GM12892 (cell line): ENCODE results near the gene ATXN1.

Source experiments
- DNase-seq: peaks from one replicate; pipeline ENCODE4 v3.0.0; 2011; ENCODE audit not compliant: insufficient read length
- FAIRE-seq: peaks from 2 replicates; lab custom pipeline; 2011; peaks lifted over from hg19 to GRCh38; lab: Jason Lieb, UNC
- POLR2A ChIP-seq: IDR thresholded peaks from 2 replicates; pipeline ENCODE4 v1.6.1; 2011; ENCODE audit warnings: low read depth, low read length, control low read depth
- POLR2AphosphoS5 ChIP-seq: IDR thresholded peaks from 2 replicates; pipeline ENCODE4 v1.6.1; 2011; ENCODE audit warnings: low read depth, low read length, control low read depth
- TAF1 ChIP-seq: IDR thresholded peaks from 2 replicates; pipeline ENCODE4 v1.6.1; 2011; ENCODE audit warnings: low read depth, mild to moderate bottlenecking, control low read depth, low read length, borderline replicate concordance

ATXN1 gene

DNA sequence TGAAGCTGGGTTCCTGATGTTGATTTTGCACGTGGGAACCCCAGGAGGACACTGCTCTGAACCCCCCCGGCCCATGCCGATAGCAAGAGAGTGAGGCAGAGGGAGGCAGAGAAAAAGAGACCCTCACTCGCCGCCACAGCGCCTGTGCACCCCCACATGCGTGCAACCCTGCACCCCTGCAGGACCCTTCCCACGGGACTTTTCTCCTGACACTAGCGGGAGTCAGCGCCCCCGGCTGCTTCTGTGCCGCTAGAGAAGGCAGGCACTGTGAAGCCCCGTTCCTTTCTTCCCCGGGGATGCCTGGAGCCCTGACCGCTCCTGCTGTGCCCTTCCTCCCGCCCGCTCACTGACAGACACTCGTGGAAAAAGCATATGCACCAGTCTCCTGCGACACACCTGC, 455.5 kb downstream of the ATXN1 start:
- TF ChIP-seq POLR2AphosphoS5 (no peak; the same call in 1 of the 2 replicates), POLR2A (no peak), TAF1 (no peak)
- FAIRE-seq (no peak), DNase-seq (no peak)

DNA sequence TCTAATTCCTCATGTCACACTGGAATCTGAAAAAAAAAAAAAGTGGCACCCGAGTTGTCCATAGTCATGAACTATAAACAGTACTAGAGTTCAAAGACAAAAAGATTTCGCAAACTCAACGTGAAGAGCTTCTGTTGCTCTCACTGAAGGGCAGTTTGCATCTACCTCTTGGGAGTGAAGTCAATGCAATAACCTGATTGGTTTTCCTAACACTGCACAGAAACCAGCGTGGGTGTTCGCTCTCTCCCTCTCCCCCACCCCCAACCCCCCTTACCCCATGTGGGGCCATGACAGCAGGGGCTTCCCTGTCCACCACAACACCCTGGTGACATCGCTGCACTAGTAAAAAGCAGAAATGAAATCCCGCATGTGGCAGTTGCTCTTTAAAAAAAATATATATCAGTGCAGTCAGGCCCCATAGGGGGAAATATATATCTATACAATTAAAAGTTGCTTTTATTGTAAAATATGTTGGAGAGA, 456.0 kb downstream of the ATXN1 start:
- DNase-seq, result peak; percentile 61
- FAIRE-seq, result peak; percentile 99
- TF ChIP-seq POLR2A (no peak), POLR2AphosphoS5 (no peak), TAF1 (no peak)

DNA sequence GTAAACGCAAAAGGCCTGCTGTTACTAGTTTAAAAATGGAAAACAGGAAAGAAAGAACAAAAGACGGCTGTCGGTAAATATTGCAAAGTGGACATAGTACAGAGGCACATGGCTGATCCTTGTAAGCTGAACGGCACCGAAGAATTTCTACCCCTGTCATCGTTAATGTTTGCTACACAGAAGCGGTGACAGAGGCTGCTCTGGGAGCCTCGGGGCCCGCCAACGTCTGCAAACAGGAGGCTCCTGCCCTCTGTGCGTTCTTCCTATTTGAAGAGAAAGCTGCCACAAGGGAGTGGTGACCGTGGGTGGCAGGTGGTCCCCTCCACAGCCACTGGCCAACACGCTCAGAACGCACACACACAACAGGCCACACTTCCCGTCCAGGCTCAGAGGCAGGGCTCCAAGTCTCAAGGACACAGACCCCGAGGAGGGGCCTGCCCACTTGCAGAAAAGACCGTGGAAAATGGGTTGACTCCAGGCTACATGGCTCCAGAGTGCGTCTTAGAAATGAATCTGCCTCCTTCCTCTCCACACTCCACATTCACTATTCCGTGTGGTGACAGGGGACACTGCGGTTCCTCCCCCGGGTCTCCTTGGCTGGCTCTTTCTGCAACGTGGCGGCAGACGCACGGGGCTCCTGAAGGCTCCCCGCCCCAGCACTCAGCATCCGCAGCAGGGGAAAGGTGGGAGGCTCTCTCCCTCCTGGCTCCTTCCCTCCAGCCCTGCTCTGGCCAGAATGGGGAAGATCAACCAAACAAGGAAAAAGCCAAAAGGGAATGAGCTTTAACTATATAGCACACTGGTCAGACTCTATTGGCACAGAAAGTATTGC, 458.3 kb downstream of the ATXN1 start:
- FAIRE-seq, result no peak
- TF ChIP-seq TAF1 (no peak), POLR2A (no peak), POLR2AphosphoS5 (no peak)
- DNase-seq, result no peak

DNA sequence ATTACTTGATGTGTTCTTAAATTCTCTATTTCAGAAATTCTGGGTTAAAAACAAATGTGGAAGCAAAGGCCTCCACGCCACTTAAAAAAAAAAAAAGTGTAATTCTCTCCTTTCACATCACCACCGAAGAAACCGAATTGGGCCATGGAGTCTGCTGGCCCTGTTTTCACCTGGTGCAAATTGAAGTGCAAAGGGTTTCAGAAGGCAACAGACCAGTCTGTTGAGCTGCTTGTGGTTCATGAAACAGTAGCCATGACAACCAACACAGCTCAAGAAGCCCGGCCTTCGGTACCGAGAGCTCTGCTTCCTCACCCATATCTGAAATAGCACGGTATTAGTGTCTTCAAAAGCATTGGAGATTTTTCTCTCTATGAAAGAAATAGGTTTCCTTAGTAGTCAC, 459.7 kb downstream of the ATXN1 start:
- peak; percentile 87 for FAIRE-seq
- DNase-seq, result no peak
- TF ChIP-seq TAF1 (no peak), POLR2AphosphoS5 (no peak), POLR2A (no peak)

DNA sequence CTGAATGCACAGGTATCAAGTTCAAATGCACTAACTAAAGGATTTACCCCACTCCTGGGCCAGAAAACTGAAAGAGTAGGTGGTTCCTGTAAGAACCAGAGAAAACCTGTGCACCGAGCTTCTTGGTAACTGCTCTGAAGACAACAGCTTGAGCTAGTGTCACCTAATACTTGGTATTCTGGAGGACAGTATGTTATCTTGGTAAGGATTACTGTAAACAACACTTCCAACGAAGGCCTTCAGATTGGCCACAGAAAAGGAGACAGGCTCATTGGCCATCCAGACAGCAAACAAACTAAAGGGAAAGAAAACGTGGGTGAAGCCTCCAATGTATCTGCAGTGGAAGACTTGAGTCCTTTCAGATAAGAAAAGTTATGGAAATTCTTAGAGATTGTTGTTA, 461.4 kb downstream of the ATXN1 start:
- TF ChIP-seq POLR2AphosphoS5 (no peak), TAF1 (no peak), POLR2A (no peak)
- no peak for DNase-seq
- no peak for FAIRE-seq

DNA sequence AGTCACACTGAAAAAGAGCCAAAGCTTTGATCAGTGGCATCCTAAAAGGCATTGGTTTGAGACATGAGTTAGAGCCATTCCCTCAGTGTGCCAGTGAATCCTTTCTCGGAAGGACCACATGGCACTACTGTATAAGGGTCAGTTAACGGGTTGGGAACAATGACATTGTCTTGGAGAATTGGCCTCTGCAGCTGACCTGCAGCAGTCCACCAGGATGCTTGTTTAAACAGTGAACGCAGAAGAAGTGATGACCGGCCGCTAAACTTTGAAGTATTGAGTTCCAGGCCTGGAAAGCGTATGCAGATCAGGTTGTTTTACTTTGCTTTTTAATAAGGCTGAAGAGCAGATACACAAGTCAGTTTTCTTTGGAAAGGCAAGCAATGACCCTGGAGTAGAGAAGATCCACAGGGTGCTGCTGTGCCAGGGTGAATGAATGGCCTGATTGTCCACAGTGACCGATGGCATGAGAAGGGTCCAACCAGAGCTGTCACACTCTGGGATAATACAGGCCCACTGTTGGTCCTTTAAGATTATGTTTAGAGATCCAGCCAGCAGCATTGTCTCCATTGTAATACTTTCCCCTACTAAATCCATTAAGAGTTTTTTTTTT, 465.1 kb downstream of the ATXN1 start:
- no peak for DNase-seq
- no peak for FAIRE-seq
- TF ChIP-seq TAF1 (no peak), POLR2AphosphoS5 (no peak), POLR2A (no peak)

DNA sequence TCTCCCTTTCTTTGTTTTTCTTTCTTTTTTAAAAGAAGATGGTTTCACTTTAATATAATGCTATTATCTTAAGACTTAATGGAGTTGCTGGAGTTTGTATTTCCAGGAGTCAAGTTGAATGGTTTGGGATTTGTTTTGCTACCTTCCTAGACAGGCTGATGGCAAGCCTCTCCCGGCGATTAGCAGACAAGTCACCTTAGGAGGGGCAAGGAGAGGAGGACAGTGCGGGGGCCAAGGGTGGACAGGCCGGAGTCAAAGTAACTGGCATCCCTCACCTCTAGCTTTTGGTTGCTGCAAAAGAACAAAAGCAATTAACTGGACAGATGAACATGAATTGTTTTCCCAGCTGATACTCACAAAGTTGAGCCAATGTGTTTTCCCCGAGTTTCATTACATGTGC, 465.8 kb downstream of the ATXN1 start:
- FAIRE-seq, result no peak
- no peak for DNase-seq
- TF ChIP-seq POLR2AphosphoS5, result no peak
- TF ChIP-seq TAF1, result no peak
- no peak for TF ChIP-seq POLR2A

DNA sequence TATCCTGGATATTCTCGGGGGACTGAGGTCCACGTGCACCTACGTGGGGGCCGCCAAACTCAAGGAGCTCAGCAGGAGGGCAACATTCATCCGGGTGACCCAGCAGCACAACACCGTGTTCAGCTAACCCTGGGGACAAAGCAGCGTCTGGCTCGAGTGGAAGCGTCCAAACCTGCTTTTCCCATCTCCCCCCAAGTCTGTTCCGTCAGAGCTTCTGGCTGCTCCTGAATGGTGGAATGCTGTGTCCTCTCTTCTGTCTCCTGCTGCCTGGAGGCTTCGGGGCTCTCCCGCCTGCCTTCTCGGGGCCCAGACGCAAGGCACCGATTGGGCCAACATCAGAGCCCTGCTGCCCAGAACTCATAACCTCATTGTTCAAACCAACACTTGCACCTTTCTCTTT, 466.2 kb downstream of the ATXN1 start:
- no peak for DNase-seq
- TF ChIP-seq TAF1, result no peak
- TF ChIP-seq POLR2AphosphoS5, result no peak
- no peak for TF ChIP-seq POLR2A
- FAIRE-seq, result no peak

DNA sequence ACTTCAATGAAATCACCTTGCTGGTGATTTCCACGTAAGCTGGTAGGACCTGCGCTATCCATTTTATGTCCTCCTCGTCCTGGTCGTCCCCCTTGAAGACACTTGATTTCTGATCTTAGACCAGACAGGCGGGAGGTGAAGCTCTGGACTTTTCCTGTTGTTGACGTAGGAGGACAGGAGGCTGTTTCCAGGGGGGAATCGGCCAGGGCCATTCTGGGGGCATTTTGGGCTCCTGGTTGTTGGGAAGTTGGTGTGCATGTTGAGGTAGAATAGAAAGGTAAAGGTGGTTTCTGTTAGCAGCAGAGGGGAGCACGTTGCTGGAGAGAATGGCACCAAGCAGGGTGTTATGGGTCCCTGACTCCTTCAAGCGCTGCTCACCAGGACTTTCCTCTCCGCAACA, 466.9 kb downstream of the ATXN1 start:
- TF ChIP-seq TAF1, result no peak
- TF ChIP-seq POLR2A, result no peak
- no peak for TF ChIP-seq POLR2AphosphoS5
- FAIRE-seq (no peak), DNase-seq (no peak)

DNA sequence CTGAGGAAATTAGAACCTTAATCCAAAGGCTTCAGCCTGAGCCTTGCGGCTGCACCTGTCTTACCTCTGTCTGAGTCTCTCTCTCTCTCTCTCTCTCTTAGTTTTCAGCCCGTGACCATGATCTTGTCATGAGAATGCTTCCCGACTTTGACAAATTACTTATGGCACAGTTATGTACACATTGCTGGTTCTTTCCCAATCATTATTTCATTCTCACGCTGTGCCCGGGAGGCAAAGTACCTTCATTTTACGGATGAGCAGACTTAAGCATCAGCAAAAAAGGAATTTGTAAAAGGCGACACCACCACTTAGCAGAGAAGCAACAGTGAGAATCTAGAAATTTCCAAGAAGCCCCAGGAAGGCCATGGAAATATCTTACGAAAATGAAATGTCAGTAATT, 468.3 kb downstream of the ATXN1 start:
- no peak for FAIRE-seq
- TF ChIP-seq POLR2A, result no peak
- TF ChIP-seq TAF1, result no peak
- TF ChIP-seq POLR2AphosphoS5, result no peak

DNA sequence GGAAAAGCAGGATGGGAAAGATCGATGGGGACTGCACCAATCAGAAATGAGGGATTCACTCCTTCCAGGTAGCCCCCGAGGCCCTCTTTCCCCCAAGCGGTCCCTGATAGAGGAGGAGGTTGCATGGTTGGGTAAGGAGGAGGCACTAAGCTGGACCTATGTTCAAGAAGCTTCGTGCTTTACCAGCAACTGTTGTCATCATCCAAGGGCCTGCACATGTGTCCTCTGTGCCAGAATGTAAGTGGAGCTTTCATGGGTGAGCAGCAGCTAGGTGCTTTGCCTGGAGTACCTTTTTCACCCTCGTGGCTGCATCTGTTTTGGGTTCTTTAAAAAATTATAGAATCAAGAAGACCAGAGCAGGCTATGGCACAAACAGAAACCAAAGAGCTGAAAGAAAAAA, 468.8 kb downstream of the ATXN1 start:
- FAIRE-seq (no peak), DNase-seq (no peak)

More for the DNA sequence above, 468.3 kb downstream of the ATXN1 start:
- no peak for DNase-seq

More for the DNA sequence above, 468.8 kb downstream of the ATXN1 start:
- TF ChIP-seq TAF1, result no peak
- no peak for TF ChIP-seq POLR2AphosphoS5
- no peak for TF ChIP-seq POLR2A
